Measurements from ENCODE around the gene GPC6.

GPC6 gene

DNA sequence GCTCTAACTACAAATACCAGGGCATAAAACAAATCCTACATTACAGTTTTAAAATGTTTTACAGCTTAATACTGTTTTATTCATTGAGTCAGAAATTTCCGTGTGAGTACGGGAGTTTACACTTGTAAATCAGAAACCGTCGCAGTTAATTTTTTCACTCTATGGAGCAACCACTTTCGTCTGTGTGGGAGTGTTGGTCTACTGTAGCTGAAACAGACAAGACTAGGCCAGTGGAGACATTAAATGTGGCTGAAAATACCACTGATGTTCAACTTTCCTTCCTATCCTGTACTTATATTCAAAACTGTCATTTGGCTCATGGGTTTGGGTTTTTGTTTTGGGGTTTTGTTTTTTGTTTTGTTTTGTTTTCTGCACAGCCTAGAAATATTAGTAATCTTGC is 984.2 kb downstream of the GPC6 start:
- DNase-seq (ENCODE audit: low read depth, low spot score) = no peak
- no CpG with 5 or more reads among the region's 5 CpGs for WGBS (ENCODE audit: insufficient coverage, insufficient read length)

DNA sequence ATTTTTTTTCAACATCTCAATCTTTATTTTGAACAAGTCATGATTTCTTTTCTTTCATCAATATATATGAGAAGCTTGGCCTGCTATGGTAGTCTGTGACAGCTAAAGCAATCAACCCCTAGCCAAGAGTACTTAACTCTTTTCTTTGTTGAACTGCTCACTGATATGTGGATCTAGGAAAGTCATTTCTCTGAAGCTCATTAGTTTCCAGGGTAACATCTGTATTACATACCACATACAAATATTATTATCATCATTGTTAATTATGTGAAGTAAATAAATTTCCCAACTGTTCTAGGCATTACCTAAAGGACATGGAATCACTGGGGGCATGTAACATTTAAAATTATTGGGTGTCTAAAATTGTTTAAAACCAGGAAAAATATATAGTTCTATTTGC is 985.6 kb downstream of the GPC6 start:
- Histone ChIP-seq H3K9me3 (ENCODE audit: control insufficient read depth, insufficient read depth, low read length) (no peaks in the 10 kb centered on the region), H3K27me3 (ENCODE audit: control insufficient read depth, insufficient read depth, low read length) (no peaks in the 10 kb centered on the region), H3K4me1 (ENCODE audit: control insufficient read depth, insufficient read depth, low read length) (no peaks in the 10 kb centered on the region), H3K4me3 (ENCODE audit: low read length) (no peak overlapping the region), H3K27ac (ENCODE audit: low read length) (no peak overlapping the region), H3K36me3 (ENCODE audit: control insufficient read depth, insufficient read depth, low read length) (no peaks in the 10 kb centered on the region)
- no peak for DNase-seq (ENCODE audit: low read depth, low spot score)

More for the DNA sequence above, 984.2 kb downstream of the GPC6 start:
- H3K27me3 ChIP-seq (ENCODE audit: control insufficient read depth, insufficient read depth, low read length) = no peaks in the 10 kb centered on the region
- no peaks in the 10 kb centered on the region for H3K4me1 ChIP-seq (ENCODE audit: control insufficient read depth, insufficient read depth, low read length)
- H3K4me3 ChIP-seq (ENCODE audit: low read length) = no peak overlapping the region
- H3K36me3 ChIP-seq (ENCODE audit: control insufficient read depth, insufficient read depth, low read length) = no peaks in the 10 kb centered on the region
- no peaks in the 10 kb centered on the region for H3K9me3 ChIP-seq (ENCODE audit: control insufficient read depth, insufficient read depth, low read length)
- H3K27ac ChIP-seq (ENCODE audit: low read length) = no peak overlapping the region

DNA sequence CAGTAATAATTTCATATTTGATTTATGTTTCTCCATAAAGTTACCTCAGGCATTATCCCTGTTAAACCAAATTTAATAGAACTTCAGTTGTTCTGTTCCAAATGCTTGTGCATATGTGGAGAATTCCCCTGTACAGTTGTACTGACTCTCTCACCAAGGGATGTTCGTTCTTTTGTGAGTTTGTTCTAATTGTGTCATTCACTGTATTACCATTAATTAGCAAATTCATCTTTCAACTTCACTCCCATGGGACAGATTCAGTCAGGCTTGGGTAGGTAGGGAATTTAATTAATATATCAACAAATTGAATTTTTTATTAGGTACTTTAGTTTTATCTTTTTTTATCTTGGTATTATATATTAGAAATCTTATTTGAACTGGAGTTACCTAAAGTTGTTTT is 987.5 kb downstream of the GPC6 start:
- WGBS (ENCODE audit: insufficient coverage, insufficient read length) = no CpG with 5 or more reads among the region's 1 CpG
- Histone ChIP-seq H3K9me3 (ENCODE audit: control insufficient read depth, insufficient read depth, low read length) (no peaks in the 10 kb centered on the region), H3K27ac (ENCODE audit: low read length) (no peak overlapping the region), H3K4me1 (ENCODE audit: control insufficient read depth, insufficient read depth, low read length) (peaks cover 2% of the 10 kb centered on the region; the same call in 1 of the 2 replicates), H3K36me3 (ENCODE audit: control insufficient read depth, insufficient read depth, low read length) (no peaks in the 10 kb centered on the region), H3K27me3 (ENCODE audit: control insufficient read depth, insufficient read depth, low read length) (no peaks in the 10 kb centered on the region), H3K4me3 (ENCODE audit: low read length) (no peak overlapping the region)
- no peak for DNase-seq (ENCODE audit: low read depth, low spot score)

DNA sequence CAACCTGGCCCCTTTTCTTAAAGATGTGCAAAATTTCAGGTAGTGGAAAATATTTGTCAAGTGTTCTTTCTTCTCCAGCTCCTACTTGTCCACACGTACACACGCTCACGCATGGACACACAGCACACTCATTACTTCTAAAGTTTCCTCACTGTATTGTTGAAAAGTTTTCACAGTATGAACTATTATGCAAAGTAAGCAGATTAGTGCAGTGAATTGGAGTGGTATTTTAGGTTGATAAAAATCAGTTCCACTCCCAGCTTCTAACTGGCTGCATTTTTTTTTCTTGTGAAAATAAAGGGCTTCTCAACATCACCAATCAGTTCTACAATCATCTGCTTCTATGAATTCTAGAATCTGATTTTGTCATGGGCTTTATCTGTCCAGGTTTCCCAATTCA is 988.4 kb downstream of the GPC6 start:
- Histone ChIP-seq H3K4me3 (ENCODE audit: low read length) (no peak overlapping the region), H3K4me1 (ENCODE audit: control insufficient read depth, insufficient read depth, low read length) (peaks cover 2% of the 10 kb centered on the region; the same call in 1 of the 2 replicates), H3K27me3 (ENCODE audit: control insufficient read depth, insufficient read depth, low read length) (no peaks in the 10 kb centered on the region), H3K9me3 (ENCODE audit: control insufficient read depth, insufficient read depth, low read length) (no peaks in the 10 kb centered on the region), H3K27ac (ENCODE audit: low read length) (no peak overlapping the region), H3K36me3 (ENCODE audit: control insufficient read depth, insufficient read depth, low read length) (no peaks in the 10 kb centered on the region)
- no peak for DNase-seq (ENCODE audit: low read depth, low spot score)
- WGBS (ENCODE audit: insufficient coverage, insufficient read length) = no CpG with 5 or more reads among the region's 3 CpGs

DNA sequence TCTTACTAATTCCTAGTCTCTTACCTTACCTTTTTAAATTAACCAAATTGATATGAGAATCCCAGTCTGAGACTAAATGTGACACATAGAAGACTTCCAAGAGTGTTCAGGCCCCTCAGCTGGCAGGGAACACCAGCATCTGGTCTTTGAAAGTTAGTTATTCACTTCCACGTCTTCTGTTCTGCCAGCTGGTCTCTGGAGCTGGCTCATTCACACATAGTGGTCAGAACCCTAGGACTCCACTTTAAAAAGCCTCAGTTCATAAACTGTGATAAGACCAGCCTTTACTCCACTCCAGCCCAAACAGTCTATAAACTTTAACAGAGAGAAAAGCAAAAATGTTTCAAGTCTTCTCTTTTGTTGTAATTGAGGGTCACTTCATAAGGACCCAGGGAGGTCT is 989.9 kb downstream of the GPC6 start:
- no peak overlapping the region for H3K27ac ChIP-seq (ENCODE audit: low read length)
- H3K4me1 ChIP-seq (ENCODE audit: control insufficient read depth, insufficient read depth, low read length) = peaks cover 2% of the 10 kb centered on the region; the same call in 1 of the 2 replicates
- H3K36me3 ChIP-seq (ENCODE audit: control insufficient read depth, insufficient read depth, low read length) = no peaks in the 10 kb centered on the region
- no peaks in the 10 kb centered on the region for H3K27me3 ChIP-seq (ENCODE audit: control insufficient read depth, insufficient read depth, low read length)
- H3K4me3 ChIP-seq (ENCODE audit: low read length) = no peak overlapping the region
- no peaks in the 10 kb centered on the region for H3K9me3 ChIP-seq (ENCODE audit: control insufficient read depth, insufficient read depth, low read length)
- WGBS (ENCODE audit: insufficient coverage, insufficient read length) = no CpG with 5 or more reads among the region's 1 CpG
- DNase-seq (ENCODE audit: low read depth, low spot score) = no peak

DNA sequence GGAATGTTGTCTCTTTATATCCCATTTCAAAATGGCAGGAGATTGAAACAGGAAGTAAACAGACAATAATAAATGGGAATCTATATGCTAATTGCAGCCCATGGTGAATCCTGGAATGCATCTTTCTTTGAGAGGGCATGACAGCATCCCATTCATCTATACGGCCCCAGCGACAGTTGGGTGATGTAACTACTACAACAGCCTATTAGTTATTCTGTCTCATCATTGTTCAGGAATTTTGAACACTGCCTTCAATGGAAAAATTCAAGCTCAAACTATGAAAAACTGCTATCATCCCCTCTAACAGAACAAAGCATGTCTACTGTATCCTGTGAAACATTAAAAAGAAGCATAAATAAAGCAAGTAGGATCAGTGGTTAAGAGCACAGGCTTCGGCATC is 990.8 kb downstream of the GPC6 start:
- Histone ChIP-seq H3K9me3 (ENCODE audit: control insufficient read depth, insufficient read depth, low read length) (no peaks in the 10 kb centered on the region), H3K27me3 (ENCODE audit: control insufficient read depth, insufficient read depth, low read length) (no peaks in the 10 kb centered on the region), H3K36me3 (ENCODE audit: control insufficient read depth, insufficient read depth, low read length) (no peaks in the 10 kb centered on the region), H3K4me1 (ENCODE audit: control insufficient read depth, insufficient read depth, low read length) (peaks cover 2% of the 10 kb centered on the region; the same call in 1 of the 2 replicates), H3K4me3 (ENCODE audit: low read length) (no peak overlapping the region), H3K27ac (ENCODE audit: low read length) (no peak overlapping the region)
- no CpG with 5 or more reads among the region's 3 CpGs for WGBS (ENCODE audit: insufficient coverage, insufficient read length)
- DNase-seq (ENCODE audit: low read depth, low spot score) = no peak

DNA sequence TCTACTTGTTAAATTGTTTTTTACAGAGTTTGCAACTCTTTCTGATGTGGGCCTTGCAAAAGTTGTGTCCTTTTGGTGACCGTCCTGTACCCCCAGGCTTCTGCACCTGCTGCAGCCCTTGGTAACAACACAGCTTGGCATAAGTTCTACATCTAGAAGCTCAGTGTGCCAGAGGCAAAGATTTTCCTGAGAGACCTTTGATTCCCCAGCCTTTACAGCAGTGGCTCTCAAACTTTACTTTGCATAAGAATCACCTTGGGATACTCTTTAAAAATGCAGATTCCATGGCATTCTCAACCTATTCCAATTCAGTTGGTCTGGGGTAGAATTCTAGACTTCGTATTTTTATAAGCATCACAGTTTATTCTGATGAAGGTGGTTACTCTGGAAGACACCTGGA is 991.9 kb downstream of the GPC6 start:
- Histone ChIP-seq H3K27me3 (ENCODE audit: control insufficient read depth, insufficient read depth, low read length) (no peaks in the 10 kb centered on the region), H3K4me3 (ENCODE audit: low read length) (no peak overlapping the region), H3K9me3 (ENCODE audit: control insufficient read depth, insufficient read depth, low read length) (no peaks in the 10 kb centered on the region), H3K36me3 (ENCODE audit: control insufficient read depth, insufficient read depth, low read length) (no peaks in the 10 kb centered on the region), H3K4me1 (ENCODE audit: control insufficient read depth, insufficient read depth, low read length) (peaks cover 2% of the 10 kb centered on the region; the same call in 1 of the 2 replicates), H3K27ac (ENCODE audit: low read length) (no peak overlapping the region)
- no CpG with 5 or more reads among the region's 2 CpGs for WGBS (ENCODE audit: insufficient coverage, insufficient read length)
- no peak for DNase-seq (ENCODE audit: low read depth, low spot score)

DNA sequence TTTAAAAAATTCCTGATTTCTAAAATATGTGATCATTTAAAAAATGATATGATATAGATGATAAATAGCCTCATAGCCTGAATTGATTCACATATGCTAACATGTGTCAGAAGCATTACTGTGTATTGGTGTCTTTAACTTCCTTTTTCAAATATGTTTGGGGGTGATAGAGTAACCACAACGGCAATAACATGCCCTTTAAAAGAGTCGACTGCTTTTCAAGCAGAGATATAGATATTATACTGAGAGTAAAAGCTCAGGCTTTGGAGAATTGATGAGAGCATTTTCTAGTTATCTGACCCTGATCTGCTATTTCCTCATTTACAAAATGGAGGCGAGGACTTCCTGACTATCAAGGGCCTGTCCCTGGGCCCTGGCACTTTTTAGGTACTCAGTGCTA is 992.3 kb downstream of the GPC6 start:
- WGBS (ENCODE audit: insufficient coverage, insufficient read length) = no CpG with 5 or more reads among the region's 3 CpGs
- no peak for DNase-seq (ENCODE audit: low read depth, low spot score)
- Histone ChIP-seq H3K27me3 (ENCODE audit: control insufficient read depth, insufficient read depth, low read length) (no peaks in the 10 kb centered on the region), H3K4me1 (ENCODE audit: control insufficient read depth, insufficient read depth, low read length) (peaks cover 2% of the 10 kb centered on the region; the same call in 1 of the 2 replicates), H3K9me3 (ENCODE audit: control insufficient read depth, insufficient read depth, low read length) (no peaks in the 10 kb centered on the region), H3K4me3 (ENCODE audit: low read length) (no peak overlapping the region), H3K27ac (ENCODE audit: low read length) (no peak overlapping the region), H3K36me3 (ENCODE audit: control insufficient read depth, insufficient read depth, low read length) (no peaks in the 10 kb centered on the region)

DNA sequence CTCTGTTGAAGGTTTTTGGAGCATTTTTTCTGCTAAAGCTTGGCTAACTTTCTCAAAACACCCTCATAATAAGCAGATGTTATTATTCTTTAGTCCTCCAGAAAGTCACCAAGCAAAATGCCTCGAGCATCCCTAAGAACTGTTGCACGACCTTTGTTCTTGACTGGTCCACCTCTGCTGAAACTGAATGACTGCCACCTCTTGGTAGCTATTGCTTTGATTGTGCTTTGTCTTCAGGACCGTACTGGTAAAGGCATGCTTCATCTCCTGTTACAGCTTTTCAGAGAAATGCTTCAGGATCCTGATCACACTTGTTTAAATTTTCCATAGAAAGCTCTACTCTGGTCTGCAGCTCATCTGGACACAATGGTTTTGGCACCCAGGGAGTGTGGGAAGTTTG is 998.1 kb downstream of the GPC6 start:
- no peak overlapping the region for H3K27ac ChIP-seq (ENCODE audit: low read length)
- H3K27me3 ChIP-seq (ENCODE audit: control insufficient read depth, insufficient read depth, low read length) = no peaks in the 10 kb centered on the region
- no peaks in the 10 kb centered on the region; the same call in 1 of the 2 replicates for H3K4me1 ChIP-seq (ENCODE audit: control insufficient read depth, insufficient read depth, low read length)
- WGBS (ENCODE audit: insufficient coverage, insufficient read length) = no CpG with 5 or more reads among the region's 3 CpGs
- H3K9me3 ChIP-seq (ENCODE audit: control insufficient read depth, insufficient read depth, low read length) = no peaks in the 10 kb centered on the region
- DNase-seq (ENCODE audit: low read depth, low spot score) = no peak
- no peaks in the 10 kb centered on the region for H3K36me3 ChIP-seq (ENCODE audit: control insufficient read depth, insufficient read depth, low read length)
- H3K4me3 ChIP-seq (ENCODE audit: low read length) = no peak overlapping the region

DNA sequence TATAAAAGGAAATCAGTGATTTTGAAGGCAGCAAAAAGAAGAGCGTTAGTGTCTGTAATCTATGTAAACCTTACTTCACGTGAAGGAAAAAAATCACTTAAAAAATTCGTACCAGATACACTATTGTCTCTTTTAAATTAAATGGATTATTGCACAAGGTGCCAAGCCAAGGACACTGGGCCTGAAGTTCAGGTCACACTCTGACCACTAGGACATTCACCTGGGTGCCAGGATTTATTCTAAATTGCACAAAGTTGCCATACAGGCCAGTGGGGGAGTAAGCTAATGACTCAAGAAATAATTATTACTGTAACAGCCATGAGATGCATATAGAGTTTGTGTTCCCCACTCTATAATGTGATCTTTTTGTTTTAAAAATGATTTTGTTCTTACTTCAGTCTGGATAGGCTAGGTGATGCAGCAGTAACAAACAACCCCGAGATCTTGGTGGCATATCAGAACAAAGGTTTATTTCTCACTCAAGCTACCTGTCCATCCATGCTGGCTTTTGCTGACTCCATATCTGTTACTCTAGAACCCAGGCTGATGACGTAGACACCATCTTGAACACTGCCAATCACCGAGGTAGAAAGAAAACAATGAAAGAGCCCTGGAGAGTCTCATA is 1000.8 kb downstream of the GPC6 start:
- Histone ChIP-seq H3K36me3 (ENCODE audit: control insufficient read depth, insufficient read depth, low read length) (no peaks in the 10 kb centered on the region), H3K4me3 (ENCODE audit: low read length) (no peak overlapping the region), H3K9me3 (ENCODE audit: control insufficient read depth, insufficient read depth, low read length) (no peaks in the 10 kb centered on the region), H3K4me1 (ENCODE audit: control insufficient read depth, insufficient read depth, low read length) (no peaks in the 10 kb centered on the region), H3K27me3 (ENCODE audit: control insufficient read depth, insufficient read depth, low read length) (no peaks in the 10 kb centered on the region), H3K27ac (ENCODE audit: low read length) (no peak overlapping the region)
- no CpG with 5 or more reads among the region's 6 CpGs for WGBS (ENCODE audit: insufficient coverage, insufficient read length)
- DNase-seq (ENCODE audit: low read depth, low spot score) = no peak

DNA sequence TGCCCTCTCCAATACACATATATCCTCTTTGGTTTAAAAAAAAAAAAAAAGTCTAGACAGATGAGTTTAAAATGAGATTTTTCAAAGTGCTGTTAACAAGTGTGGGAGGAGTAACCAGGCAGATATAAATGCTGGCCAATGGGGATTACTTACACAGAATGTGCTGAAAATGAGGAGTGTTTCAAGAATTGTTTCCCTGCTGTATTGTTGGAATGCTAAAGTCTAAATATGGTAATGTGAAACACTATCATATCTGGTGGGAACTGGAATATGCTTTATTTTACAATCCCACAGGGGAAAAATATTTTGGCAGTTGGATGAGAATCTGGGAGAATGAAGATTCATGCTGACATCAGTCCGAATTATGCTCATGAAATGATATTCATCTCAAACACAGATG is 1002.2 kb downstream of the GPC6 start:
- no peak for DNase-seq (ENCODE audit: low read depth, low spot score)
- Histone ChIP-seq H3K4me1 (ENCODE audit: control insufficient read depth, insufficient read depth, low read length) (no peaks in the 10 kb centered on the region), H3K9me3 (ENCODE audit: control insufficient read depth, insufficient read depth, low read length) (no peaks in the 10 kb centered on the region), H3K27ac (ENCODE audit: low read length) (no peak overlapping the region), H3K4me3 (ENCODE audit: low read length) (no peak overlapping the region), H3K36me3 (ENCODE audit: control insufficient read depth, insufficient read depth, low read length) (no peaks in the 10 kb centered on the region), H3K27me3 (ENCODE audit: control insufficient read depth, insufficient read depth, low read length) (no peaks in the 10 kb centered on the region)
- WGBS (ENCODE audit: insufficient coverage, insufficient read length) = no CpG with 5 or more reads among the region's 1 CpG

All from iPS DF 6.9 (cell line).